ENCODE results near the gene TERF2IP.

- TF ChIP-seq, protein P1, sequence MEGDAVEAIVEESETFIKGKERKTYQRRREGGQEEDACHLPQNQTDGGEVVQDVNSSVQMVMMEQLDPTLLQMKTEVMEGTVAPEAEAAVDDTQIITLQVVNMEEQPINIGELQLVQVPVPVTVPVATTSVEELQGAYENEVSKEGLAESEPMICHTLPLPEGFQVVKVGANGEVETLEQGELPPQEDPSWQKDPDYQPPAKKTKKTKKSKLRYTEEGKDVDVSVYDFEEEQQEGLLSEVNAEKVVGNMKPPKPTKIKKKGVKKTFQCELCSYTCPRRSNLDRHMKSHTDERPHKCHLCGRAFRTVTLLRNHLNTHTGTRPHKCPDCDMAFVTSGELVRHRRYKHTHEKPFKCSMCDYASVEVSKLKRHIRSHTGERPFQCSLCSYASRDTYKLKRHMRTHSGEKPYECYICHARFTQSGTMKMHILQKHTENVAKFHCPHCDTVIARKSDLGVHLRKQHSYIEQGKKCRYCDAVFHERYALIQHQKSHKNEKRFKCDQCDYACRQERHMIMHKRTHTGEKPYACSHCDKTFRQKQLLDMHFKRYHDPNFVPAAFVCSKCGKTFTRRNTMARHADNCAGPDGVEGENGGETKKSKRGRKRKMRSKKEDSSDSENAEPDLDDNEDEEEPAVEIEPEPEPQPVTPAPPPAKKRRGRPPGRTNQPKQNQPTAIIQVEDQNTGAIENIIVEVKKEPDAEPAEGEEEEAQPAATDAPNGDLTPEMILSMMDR (conservative IDR thresholded peaks at IDR 0.05; ENCODE audit: low read length), result no peak
- no peak for TF ChIP-seq EZH2phosphoT487 (IDR thresholded peaks at IDR 0.05; ENCODE audit: borderline replicate concordance, low read depth, low read length)
Measured at GRCh38 chr16:75616521-75617010, 31.0 kb upstream of the TERF2IP start.

Measured in OCI-LY7 (cell line).